ENCODE measurements around the gene RTL3. TPM values are rescaled to one million over a fixed set of nuclear protein-coding genes. Genes with fewer than 3 reads are reported as not detected.

Gene RTL3
- total and polyA plus RNA-seq, 2 of the 4 experiments (the other 2 are of a cell fraction): 1.1 TPM

- no peak overlapping the region for H4K5ac ChIP-seq (ENCODE audit: low read depth, low read length)
- dilution Hi-C loops (cut with HindIII; ENCODE audit: low sequenced_read_pairs, unreplicated experiment) (no loop called here), intact Hi-C loops (cut with micrococcal nuclease) (no loop called here), in situ Hi-C loops (cut with MboI; ENCODE audit: low sequenced_read_pairs) (no loop called here)
- H3K9me1 ChIP-seq (ENCODE audit: insufficient read depth, low read length): no peaks in the 10 kb centered on the region
- H3K79me1 ChIP-seq (ENCODE audit: low read depth in 1 of 2, low read length in 2 of 2): no peaks in the 10 kb centered on the region
- no peak overlapping the region for H3K9ac ChIP-seq (ENCODE audit: low read depth, low read length)
- H3K4me3 ChIP-seq (ENCODE audit: insufficient read depth, low read depth, low read length): no peak overlapping the region
- BruUV-seq (replicated peaks): no TSS peak
- H2AK5ac ChIP-seq (ENCODE audit: low read depth, low read length): no peak overlapping the region
- H3K4me2 ChIP-seq (ENCODE audit: low read depth, low read length): peak overlapping the region; percentile 54; the same call in 1 of the 2 replicates
- no peak overlapping the region for H2AK9ac ChIP-seq (replicated peaks; ENCODE audit: low read depth, low read length, poor library complexity)
- no peak overlapping the region for H2BK5ac ChIP-seq (ENCODE audit: low read depth, low read length, poor library complexity, severe bottlenecking)
- H4K8ac ChIP-seq (ENCODE audit: low read depth in 2 of 2, low read length in 2 of 2): peak overlapping the region in 1 of 2 experiments; percentile 49; a peak in 1 of 4 replicates
- ChIA-PET POLR2A (ENCODE audit: unreplicated experiment) (no interaction called here), CTCF (interaction anchor here (1.1 kb wide), 1 partner anchor 12 kb away, joined by 4 read pairs; no protein-coding TSS in a partner anchor)
- H3K4me1 ChIP-seq (ENCODE audit: control insufficient read depth, insufficient read depth, low read length): no peaks in the 10 kb centered on the region; the same call in 1 of the 2 replicates
- H2BK15ac ChIP-seq (ENCODE audit: low read depth, low read length): no peak overlapping the region
- H4K91ac ChIP-seq (ENCODE audit: insufficient read depth, low read depth, low read length): no peak overlapping the region; the same call in 1 of the 2 replicates
- WGBS, 2 experiments (ENCODE audit: extremely low coverage in 2 of 2, insufficient read length in 1 of 2): no CpG with 5 or more reads among the region's 5 CpGs
- peak overlapping the region; percentile 35; the same call in 1 of the 2 replicates for H3K18ac ChIP-seq (ENCODE audit: low read depth, low read length)
- ATAC-seq (ENCODE audit: low read depth) (peak; percentile 34), DNase-seq (peak; percentile 73)
- 0 out of 2 replicates have a peak overlapping the region, but pooled peaks have one; percentile 8 for H2BK20ac ChIP-seq (ENCODE audit: low read depth, low read length)
- no peaks in the 10 kb centered on the region for H3K9me3 ChIP-seq (ENCODE audit: control insufficient read depth, insufficient read depth, low read length)
- H3K27me3 ChIP-seq (ENCODE audit: control insufficient read depth, insufficient read depth, low read length): no peaks in the 10 kb centered on the region; the same call in 1 of the 2 replicates
- no peak overlapping the region for H3K56ac ChIP-seq (ENCODE audit: extremely low read depth, insufficient read depth, low read length)
- no peak overlapping the region for H3K27ac ChIP-seq (ENCODE audit: insufficient read depth, low read length)
- TF ChIP-seq RCOR1 (IDR thresholded peaks at IDR 0.05; ENCODE audit: insufficient replicate concordance, low read length) (no peak), CHD1 (IDR thresholded peaks at IDR 0.05; ENCODE audit: low read depth, low read length) (no peak), POLR2A (IDR thresholded peaks at IDR 0.05; ENCODE audit: low read depth, low read length) (no peak), CEBPB (IDR thresholded peaks at IDR 0.05; ENCODE audit: low read depth, low read length) (no peak), CTCF (conservative IDR thresholded peaks at IDR 0.05; ENCODE audit: low read depth, low read length) (no peak), USF2 (IDR thresholded peaks at IDR 0.05; ENCODE audit: low read depth, low read length) (no peak), MXI1 (IDR thresholded peaks at IDR 0.05; ENCODE audit: borderline replicate concordance, low read depth, low read length) (no peak), FOS (IDR thresholded peaks at IDR 0.05; ENCODE audit: low read depth, low read length) (no peak), MAFK (IDR thresholded peaks at IDR 0.05; ENCODE audit: low read depth, low read length) (no peak), BHLHE40 (IDR thresholded peaks at IDR 0.05; ENCODE audit: low read depth, low read length) (no peak), RAD21 (IDR thresholded peaks at IDR 0.05; ENCODE audit: low read length) (no peak), RFX5 (IDR thresholded peaks at IDR 0.05; ENCODE audit: low read depth, low read length) (no peak), SMC3 (IDR thresholded peaks at IDR 0.05; ENCODE audit: low read depth, low read length) (no peak), NFE2L2 (IDR thresholded peaks at IDR 0.05; ENCODE audit: low read depth, low read length) (no peak), MAZ (IDR thresholded peaks at IDR 0.05; ENCODE audit: borderline replicate concordance, low read depth, low read length) (no peak), ELK1 (IDR thresholded peaks at IDR 0.05; ENCODE audit: borderline replicate concordance, low read depth, low read length) (no peak)
- H3K14ac ChIP-seq (replicated peaks; ENCODE audit: low read depth, low read length): no peak overlapping the region
- H4K20me1 ChIP-seq (ENCODE audit: insufficient read depth, low read length): no peaks in the 10 kb centered on the region
- no peaks in the 10 kb centered on the region for H3K36me3 ChIP-seq (ENCODE audit: control insufficient read depth, insufficient read depth, low read length)
- H2BK120ac ChIP-seq (ENCODE audit: low read depth, low read length): peak overlapping the region; percentile 36; the same call in 1 of the 2 replicates
- no peak overlapping the region for H2AFZ ChIP-seq (replicated peaks; ENCODE audit: low read length, poor library complexity)
- no peak overlapping the region for H3K23ac ChIP-seq (ENCODE audit: low read depth, low read length)
- H3K4ac ChIP-seq (ENCODE audit: low read depth, low read length): no peak overlapping the region
Measured at GRCh38 chrX:78650906-78651437, 8.2 kb downstream of the RTL3 start.

All from IMR-90 (cell line).